Measurements from ENCODE around the gene EXOC1L. TPM values are rescaled to one million over a fixed set of nuclear protein-coding genes. Genes with fewer than 3 reads are reported as not detected.

Gene EXOC1L
- total RNA-seq, 3 donors from 2014 or later (not counting 1 experiment from before 2014, with no cell fraction given) = not detected

DNA sequence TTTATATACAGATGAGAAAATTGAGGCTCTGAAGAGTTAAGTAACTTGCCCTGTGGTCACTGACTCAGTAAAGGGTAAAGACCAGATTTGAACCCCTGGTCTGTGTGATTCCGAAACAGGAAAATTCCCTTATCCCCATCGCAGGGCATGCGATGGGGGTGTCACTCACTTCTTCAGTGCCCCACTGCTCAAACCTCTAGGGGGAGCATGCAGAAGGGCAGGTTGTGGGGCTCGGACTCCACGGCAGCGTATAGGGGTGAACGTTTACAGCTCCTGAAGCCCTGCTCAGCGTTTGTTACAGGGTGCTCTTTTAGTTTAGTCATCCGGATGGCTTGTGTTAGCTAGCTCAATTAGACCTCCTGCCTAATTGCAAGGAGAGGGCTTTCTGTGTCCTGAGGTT is 30.1 kb downstream of the EXOC1L start:
- Mint-ChIP-seq H3K4me3 (no peak overlapping the region), H3K4me1 (peaks cover 17 to 20% of the 10 kb centered on the region in 2 donors), H3K36me3 (no peaks in the 10 kb centered on the region), H3K27me3 (ENCODE audit: low read depth in 2 of 2) (peaks cover 0 to 14% of the 10 kb centered on the region in 2 donors), H3K9me3 (peaks cover 0 to 3% of the 10 kb centered on the region in 2 donors), H3K27ac (no peak overlapping the region)
- intact Hi-C loops (cut with micrococcal nuclease) = loop anchor here (5.0 to 10.0 kb wide), 2 partner anchors 302 to 1055 kb away; partner anchors contain the start of genes CLOCK and REST
- 90% methylated on average over 9 of the region's 9 CpGs for WGBS (ENCODE audit: insufficient coverage)
- H3K9me3 ChIP-seq (ENCODE audit: control insufficient read depth, insufficient read depth, low read length) = no peaks in the 10 kb centered on the region
- peaks cover 14% of the 10 kb centered on the region for H3K4me1 ChIP-seq (ENCODE audit: control insufficient read depth, insufficient read depth, low read length)
- TF ChIP-seq CTCF (IDR thresholded peaks at IDR 0.05) = no peak
- H3K36me3 ChIP-seq (ENCODE audit: control insufficient read depth, insufficient read depth, low read length) = no peaks in the 10 kb centered on the region
- no peak overlapping the region for H3K27ac ChIP-seq (ENCODE audit: low read length)
- DNase-seq = no peak
- no peak for ATAC-seq
- H3K4me3 ChIP-seq (ENCODE audit: low read length) = no peak overlapping the region
- H3K27me3 ChIP-seq (ENCODE audit: control insufficient read depth, insufficient read depth, low read length) = no peaks in the 10 kb centered on the region

DNA sequence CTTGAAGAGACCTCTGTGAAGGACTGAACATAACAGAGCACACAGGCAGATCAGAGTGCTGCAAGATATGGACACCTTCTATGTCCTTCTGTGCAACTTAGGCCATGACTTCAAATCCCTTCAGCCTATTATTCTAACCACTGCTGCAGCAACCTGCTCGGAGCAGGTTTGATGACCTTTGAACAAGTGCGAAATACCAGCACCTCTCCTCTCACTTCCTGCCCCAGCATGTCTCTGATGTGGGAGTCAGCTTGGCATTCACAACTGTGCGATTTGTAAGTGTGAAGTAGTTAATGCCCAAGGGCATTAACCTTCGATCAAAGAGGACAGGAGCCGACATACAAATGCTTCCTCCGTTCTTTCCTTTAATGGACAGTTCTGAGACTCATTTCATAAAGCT is 32.3 kb downstream of the EXOC1L start:
- Histone ChIP-seq H3K4me1 (ENCODE audit: control insufficient read depth, insufficient read depth, low read length) (peaks cover 14% of the 10 kb centered on the region), H3K36me3 (ENCODE audit: control insufficient read depth, insufficient read depth, low read length) (no peaks in the 10 kb centered on the region), H3K27ac (ENCODE audit: low read length) (no peak overlapping the region), H3K27me3 (ENCODE audit: control insufficient read depth, insufficient read depth, low read length) (no peaks in the 10 kb centered on the region), H3K9me3 (ENCODE audit: control insufficient read depth, insufficient read depth, low read length) (no peaks in the 10 kb centered on the region), H3K4me3 (ENCODE audit: low read length) (no peak overlapping the region)
- no peak for TF ChIP-seq CTCF (IDR thresholded peaks at IDR 0.05)
- Mint-ChIP-seq H3K36me3 (no peaks in the 10 kb centered on the region), H3K27ac (no peak overlapping the region), H3K27me3 (ENCODE audit: low read depth in 2 of 2) (peaks cover 0 to 10% of the 10 kb centered on the region in 2 donors), H3K4me1 (peaks cover 17 to 20% of the 10 kb centered on the region in 2 donors), H3K4me3 (peak overlapping the region; percentile 45), H3K9me3 (peaks cover 0 to 3% of the 10 kb centered on the region in 2 donors)
- intact Hi-C loops (cut with micrococcal nuclease) = loop anchor here (5.0 to 10.0 kb wide), 2 partner anchors 305 to 1053 kb away; partner anchors contain the start of genes CLOCK and REST
- 48% methylated on average over 6 of the region's 6 CpGs for WGBS (ENCODE audit: insufficient coverage)
- ATAC-seq = no peak
- DNase-seq = peak in 1 of 2 donors; percentile 61

- intact Hi-C loops (cut with micrococcal nuclease) = loop anchor here (5.0 to 10.0 kb wide), 2 partner anchors 306 to 1051 kb away; partner anchors contain the start of genes CLOCK and REST
- no peaks in the 10 kb centered on the region for H3K9me3 ChIP-seq (ENCODE audit: control insufficient read depth, insufficient read depth, low read length)
- Mint-ChIP-seq H3K4me1 (peaks cover 17 to 20% of the 10 kb centered on the region in 2 donors), H3K27ac (peak within 1 kb of the TSS in 1 of 2 donors; percentile 91), H3K4me3 (peak within 1 kb of the TSS; percentile 45), H3K27me3 (ENCODE audit: low read depth in 2 of 2) (peaks cover 0 to 10% of the 10 kb centered on the region in 2 donors), H3K36me3 (no peaks in the 10 kb centered on the region), H3K9me3 (peaks cover 0 to 3% of the 10 kb centered on the region in 2 donors)
- no peaks in the 10 kb centered on the region for H3K36me3 ChIP-seq (ENCODE audit: control insufficient read depth, insufficient read depth, low read length)
- no peaks in the 10 kb centered on the region for H3K27me3 ChIP-seq (ENCODE audit: control insufficient read depth, insufficient read depth, low read length)
- DNase-seq (peak; percentile 88 to 97), ATAC-seq (peak; percentile 94 to 96 (median 95))
- peak within 1 kb of the TSS; percentile 98 for H3K4me3 ChIP-seq (ENCODE audit: low read length)
- TF ChIP-seq CTCF (IDR thresholded peaks at IDR 0.05) = no peak
- WGBS (ENCODE audit: insufficient coverage) = under 1% methylated on average over 50 of the region's 50 CpGs
- peaks cover 14% of the 10 kb centered on the region for H3K4me1 ChIP-seq (ENCODE audit: control insufficient read depth, insufficient read depth, low read length)
- H3K27ac ChIP-seq (ENCODE audit: low read length) = peak within 1 kb of the TSS; percentile 73
These were observed 34.0 kb downstream of the EXOC1L start, which contains the start of gene EXOC1 for GRCh38 chr4:55853484-55854046. TSS of gene EXOC1 (plus strand) at chr4:55853648. CDS start at chr4:55858324, 4,676 bp downstream.

Data from natural killer cell (primary cell).